HG03135 (cell line): ENCODE data around the gene TMEM271.

ENCODE experiments used
- ATAC-seq: cut with Tn5 transposase; IDR thresholded peaks from one replicate; pipeline ENCODE4 v1.9.1; 2021; ENCODE audit warnings: mild to moderate bottlenecking, moderate library complexity; ENCODE audit not compliant: unreplicated experiment

The TMEM271 gene

DNA sequence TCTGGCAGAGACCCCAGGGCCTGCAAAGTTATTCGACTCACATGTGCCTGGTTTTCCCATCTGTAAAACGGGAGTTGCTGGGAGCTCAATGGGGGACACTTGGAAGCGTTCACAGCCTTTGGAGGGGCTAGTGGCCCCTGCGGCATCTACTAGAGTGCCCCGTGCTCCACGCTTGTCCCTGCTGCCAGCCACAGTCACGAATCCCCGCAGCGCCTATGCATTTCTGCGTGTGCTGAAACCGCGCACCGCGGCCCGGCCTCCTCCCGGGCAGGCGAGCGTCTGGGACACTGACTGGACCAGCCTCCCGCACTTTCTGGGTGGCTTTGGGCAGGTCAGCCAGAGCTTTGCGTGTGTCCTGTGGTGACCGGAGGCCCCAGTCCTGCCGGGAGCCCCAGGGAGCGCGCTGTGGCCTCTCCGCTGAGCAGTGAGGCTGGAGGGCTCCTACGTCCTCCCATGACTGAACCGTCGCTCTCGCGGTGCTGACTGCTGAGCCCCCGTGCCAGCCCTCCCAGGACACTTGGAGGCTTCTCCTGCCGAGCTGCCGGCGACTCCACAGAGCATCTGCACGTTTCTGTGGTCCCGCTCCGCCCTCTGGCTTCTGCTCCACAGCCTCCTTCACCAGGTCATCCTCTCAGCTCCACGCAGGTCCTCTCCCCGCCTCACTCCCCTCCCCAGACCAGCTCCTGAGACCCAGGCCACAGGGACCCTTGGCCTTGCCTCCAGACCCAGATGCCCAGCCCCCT lies 40.7 kb downstream of the TMEM271 start:
- ATAC-seq, result no peak

DNA sequence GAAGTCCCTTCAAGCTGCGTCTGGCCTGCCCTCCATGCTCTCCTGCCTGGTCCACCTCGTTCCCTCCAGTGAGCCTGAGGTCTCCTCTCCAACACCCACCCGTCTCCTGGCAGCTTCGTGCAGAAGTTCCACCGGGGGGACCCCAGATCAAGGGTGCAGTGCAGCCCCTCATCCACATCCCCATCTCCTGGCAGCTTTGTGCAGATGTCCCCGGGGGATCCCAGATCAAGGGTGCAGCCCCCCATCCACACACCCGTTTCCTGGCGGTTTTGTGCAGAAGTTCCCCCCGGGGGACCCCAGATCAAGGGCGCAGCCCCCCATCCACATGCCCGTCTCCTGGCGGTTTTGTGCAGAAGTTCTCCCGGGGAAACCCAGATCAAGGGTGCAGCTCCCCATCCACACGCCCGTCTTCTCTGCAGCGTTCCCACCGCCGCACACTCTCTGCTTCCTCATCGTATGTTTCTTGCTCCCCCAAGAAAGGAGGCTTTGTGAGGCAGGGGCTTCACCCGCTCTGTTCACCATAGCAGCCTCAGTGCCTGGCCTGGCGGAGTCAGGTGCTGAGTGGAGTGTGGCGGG lies 41.4 kb downstream of the TMEM271 start:
- ATAC-seq, result no peak

DNA sequence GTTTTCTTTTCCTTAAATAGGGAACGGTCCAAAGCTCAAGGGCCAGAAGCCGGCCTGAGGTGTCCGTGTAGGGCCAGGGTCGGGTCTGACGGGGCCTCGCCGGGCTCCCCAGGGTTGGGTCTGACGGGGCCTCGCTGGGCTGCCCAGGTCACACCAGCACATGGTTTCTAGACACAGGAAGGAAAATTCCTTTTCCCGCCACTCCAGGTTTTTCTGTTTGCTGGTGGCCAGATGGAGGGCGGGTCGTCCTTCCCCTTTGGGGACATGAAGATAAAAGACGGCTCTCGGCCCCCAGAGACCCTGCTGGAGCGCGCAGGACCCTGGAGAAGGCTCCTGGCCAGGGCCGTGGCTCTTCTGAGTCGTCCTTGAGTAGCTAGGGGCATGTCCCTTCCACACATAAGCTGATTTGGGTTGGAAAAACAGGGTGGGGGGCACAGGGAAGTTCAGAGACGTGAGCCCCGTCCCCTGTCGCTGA lies 42.0 kb downstream of the TMEM271 start:
- no peak for ATAC-seq

DNA sequence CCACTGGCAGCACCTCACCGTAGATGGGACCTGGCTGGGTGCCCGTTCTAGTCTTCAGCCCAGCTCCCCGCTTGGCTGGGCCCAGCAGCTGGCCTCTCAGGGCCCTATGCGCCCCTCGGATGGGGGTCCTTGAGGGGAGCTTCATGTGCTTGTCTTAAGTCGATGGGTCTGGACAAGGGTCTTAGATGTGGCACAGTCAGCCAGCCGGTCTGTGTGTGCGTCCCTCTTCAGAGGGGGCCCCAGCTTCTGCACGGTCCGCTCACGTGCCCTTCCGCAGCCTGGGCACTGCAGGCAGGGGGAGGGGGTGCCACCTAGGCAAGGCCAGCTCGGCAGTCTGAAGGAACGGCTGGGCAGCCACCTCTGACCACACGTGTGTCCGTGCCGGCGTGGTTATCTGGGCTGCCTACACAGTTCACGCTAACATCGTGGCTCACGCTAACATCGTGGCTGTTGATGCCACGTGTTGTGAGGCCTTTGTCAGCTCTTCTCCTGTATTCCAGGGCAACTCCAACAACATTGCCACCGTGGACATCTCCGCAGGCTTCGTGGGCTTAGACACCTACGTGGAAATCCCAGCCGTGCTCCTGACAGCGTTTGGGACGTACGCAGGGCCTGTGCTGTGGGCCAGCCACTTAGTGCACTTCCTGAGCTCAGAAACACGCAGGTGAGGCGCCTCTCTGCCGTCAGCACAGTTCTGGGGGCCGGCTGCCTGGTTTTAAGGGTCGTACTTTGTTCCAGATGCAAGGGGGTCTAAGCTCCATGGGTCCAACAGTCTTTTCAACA lies 42.6 kb downstream of the TMEM271 start:
- no peak for ATAC-seq

DNA sequence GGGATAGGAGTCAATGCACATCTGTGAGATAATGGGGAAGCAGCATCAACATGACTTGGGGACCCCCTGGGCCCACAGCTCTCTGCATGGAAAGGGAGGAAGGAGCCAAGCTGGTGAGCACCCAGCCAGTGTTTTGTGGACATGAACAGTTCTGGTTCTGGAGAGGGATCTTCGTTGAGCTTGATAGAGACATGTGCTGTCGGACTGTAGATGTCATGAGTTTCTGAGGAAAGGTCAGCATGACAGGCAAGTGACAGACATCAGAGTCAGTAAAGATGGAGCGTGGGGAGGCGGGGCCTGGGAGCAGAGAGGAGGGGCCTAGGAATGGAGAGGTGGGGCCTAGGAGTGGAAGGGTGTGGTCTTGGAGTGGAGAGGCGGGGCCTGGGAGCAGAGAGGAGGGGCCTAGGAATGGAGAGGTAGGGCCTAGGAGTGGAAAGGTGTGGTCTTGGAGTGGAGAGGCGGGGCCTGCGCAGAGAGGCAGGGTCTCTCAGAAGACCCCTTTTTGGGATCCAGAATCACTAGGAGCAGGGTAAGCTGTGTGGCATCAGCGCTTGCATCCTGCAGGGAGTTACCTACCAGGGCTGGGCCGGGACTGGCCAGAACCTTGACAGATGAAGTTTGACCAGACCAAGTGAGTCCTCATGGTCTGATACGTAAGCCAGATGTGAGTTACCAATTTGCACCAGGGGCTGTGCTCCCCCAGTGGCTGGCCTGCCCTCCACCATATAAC lies 43.3 kb downstream of the TMEM271 start:
- ATAC-seq, result no peak

DNA sequence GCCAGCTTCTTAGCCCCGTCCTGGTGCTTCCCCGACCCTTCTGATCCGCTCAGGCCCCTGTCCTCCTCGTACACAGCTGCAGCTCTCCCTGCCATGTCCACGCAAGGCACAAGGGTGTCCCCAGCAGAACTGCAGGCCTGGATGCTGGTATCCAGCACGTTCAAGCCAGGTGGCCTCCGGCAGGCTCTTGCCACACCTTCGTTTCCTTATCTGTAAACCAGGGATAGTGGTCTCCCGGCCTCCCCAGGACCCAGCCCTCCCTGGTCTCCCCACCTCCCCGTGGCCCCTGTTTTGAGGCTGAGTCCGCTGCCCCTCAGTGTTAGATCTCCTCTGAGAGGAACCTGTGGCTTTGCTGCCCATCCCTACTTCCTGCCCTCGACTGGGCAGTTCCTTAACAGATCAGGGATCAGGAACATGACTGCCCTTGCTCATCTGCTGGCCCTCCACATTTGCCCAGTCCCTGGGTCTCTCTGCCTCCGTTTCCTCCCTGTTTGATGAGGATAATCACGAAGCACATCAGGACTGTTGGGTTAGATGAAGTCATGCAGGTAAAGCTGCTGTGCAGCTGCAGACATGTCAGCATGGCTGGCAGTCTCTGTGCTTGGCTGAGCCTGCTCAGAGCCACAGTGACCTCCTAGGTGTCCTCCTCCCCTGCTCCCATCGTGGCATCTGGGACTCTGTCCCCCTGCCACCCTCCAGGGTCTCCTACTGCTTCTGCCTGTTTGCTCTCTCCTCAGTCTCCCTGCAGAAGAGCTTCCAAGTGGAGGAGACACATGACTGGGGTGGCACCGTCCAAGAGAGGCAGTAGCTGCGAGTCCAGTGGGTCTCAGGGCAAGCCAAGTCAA lies 44.2 kb downstream of the TMEM271 start:
- no peak for ATAC-seq

DNA sequence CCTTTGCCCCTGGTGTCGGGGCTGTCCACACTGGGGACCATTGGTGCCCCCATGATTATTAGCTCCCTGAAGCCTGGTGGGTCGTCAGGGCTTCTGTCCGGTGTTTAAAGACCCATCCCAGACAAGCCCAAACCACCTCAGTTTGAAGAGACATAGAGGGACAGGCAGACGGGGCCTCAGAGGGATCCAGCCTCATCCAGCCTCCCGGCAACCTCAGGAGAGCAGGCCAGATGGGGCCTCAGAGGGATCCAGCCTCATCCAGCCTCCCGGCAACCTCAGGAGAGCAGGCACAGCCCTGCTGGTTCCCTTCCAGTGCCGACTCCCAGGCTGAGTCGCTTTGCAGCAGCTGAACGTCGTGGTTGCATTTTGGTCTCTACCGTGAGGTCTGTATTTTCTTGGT lies 45.0 kb downstream of the TMEM271 start:
- no peak for ATAC-seq

DNA sequence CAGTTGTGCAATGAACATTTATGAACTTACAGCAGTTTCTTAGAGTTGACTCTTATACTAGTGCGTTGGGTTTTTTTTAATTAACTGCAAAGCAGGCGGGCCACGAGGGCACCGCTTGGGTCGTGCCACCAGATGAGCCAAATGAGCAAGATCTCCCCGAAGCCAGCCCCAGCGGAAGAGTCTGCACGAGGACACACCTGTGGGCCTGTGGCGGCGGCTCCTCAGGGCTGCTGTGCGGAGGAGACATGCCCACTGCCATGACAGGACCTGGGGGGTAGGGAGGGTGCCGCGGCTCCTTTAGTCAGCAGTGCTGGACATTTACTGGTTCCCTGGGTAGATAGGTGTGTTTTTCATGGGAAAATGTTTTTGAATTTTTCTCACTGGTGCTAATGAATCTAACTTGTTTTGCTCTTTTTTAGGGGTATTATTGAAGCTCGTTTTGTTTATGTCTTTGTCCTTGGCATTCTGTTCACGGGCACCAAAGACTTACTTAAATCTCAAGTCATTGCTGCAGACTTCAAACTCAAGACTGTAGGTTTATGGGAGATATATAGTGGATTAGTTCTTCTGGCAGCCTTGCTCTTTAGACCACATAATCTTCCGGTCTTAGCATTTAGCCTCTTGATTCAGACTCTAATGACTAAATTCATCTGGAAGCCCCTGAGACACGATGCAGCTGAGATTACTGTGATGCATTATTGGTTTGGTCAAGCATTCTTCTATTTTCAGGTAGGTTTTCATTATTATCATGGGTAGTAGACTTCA lies 45.9 kb downstream of the TMEM271 start:
- ATAC-seq, result no peak

DNA sequence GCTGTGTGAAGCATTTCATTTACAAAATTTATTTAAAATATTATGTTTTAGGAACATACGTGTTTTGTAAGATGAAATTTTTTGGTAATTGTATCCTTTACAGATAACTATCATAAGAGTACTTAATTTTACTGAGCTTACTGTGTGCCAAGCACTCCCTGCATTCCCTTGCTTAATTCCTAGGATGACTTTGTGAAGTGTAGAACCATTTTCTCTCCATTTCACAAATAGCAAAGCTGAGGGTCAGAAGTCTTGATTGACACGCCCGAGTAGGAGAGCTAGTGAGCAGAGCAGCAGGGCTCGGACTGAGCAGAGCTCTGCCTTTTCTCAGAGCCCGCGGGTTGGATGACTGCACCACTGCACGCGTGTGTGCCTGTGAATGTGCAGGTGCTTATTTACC lies 46.5 kb downstream of the TMEM271 start:
- no peak for ATAC-seq

DNA sequence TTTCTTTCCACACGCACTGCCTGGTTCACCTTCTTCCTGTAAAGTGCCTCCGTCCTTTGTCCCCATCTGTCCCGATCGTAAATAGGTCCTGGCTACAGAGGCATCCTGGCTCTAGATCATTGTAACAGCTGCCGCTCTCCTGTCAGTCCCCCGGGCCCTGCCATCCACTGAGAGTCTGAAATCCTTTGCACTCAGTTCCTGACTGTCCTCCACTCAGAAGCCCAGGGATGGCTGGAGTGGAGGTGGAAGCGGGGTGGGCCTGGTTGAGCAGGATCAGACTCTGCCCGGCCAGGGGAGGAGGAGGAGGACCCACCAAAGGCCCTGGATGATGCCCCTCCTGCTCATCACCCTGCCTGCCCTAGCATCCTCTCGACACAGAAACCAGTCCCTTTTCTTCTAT lies 47.3 kb downstream of the TMEM271 start:
- no peak for ATAC-seq

DNA sequence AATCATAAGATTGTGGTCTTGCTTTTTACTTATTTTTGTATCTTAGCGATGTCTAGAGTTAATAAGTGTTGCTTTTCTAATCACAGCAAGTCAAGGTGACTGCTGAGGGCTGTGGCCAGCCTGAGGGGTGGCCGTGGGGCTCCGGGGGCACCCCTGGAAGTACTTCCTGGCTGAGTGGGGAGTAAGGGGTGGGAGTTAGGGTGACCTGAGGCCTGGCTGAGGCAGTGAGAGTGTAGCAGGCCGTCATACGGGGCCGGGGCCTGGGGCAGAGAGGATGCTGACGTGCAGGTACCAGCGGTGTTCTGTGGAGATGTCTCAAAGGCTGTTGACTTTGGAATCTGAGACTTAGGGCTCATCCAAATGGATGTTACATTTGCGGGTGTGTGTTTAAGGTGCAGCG lies 47.8 kb downstream of the TMEM271 start:
- no peak for ATAC-seq

DNA sequence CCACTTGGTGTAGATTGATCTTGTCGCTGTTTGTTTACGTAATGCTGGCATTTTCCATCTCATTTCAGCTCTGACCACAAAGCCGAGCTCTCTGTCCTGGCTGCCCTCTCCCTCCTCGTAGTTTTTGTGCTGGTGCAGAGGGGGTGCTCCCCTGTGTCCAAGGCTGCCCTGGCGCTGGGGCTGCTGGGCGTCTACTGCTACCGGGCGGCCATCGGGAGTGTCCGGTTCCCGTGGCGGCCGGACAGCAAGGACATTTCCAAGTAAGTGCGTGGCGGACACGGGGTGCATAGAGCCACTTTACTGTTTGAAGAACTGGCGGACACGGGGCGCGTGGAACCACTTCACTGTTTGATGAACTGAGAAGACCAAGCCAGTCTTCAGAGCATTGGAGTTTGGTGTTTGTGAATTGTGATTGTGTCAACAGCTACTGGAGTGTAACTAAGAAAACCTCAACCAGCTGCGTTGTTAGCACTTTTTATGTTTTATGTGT lies 49.1 kb downstream of the TMEM271 start:
- ATAC-seq, result no peak

DNA sequence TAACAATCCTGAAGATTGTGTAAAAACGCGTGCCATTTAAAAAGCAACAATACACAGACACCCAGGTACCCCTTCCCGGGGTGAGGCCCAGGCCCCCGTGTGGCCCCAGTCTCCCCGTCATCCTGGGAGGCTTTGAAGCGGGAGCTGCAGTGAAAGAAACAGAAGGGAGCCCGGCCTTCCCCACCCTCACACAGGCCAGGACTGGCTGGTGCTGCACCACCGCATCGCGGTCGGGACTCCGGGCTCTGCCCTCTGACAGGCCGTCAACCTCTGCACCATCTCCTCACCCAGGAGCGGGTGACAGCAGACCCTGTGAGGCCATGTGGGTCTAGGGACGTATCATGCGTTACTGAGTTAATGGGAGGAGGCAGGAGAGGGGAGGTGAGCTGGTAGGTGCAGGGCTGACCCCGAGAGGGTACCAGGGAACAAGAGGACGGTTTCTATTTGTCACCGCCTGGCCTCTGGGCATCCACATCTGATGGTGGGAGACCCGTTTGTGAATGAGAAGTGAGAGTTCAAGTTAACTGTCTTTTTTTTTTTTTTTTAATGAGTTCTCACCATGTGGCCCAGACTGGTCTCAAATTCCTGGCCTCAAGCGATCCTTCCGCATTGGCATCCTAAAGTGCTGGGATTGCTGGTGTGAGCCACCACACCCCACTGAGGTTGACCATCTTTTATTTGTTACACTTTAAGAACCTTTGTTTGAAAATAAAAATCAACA lies 49.7 kb downstream of the TMEM271 start:
- ATAC-seq, result no peak

DNA sequence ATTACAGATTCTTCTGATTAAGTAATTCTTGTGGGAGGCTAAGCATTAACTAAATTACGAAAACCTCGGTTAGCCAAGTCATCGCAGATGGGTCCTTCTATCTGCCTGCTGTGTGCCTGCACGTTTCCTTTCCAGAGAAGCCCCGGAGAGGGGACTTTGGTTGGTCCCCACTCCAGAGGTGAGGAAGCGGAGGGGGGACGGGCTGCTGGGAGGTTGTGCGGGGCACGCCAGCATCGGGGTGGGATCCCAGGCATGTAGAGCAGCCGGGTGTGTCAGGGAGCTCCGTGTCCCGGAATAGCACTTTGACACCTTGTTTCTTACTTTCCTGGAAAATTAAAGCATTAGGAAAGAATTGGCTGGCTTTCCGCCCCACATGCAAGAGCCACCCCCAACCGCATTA lies 50.4 kb downstream of the TMEM271 start:
- ATAC-seq, result no peak

DNA sequence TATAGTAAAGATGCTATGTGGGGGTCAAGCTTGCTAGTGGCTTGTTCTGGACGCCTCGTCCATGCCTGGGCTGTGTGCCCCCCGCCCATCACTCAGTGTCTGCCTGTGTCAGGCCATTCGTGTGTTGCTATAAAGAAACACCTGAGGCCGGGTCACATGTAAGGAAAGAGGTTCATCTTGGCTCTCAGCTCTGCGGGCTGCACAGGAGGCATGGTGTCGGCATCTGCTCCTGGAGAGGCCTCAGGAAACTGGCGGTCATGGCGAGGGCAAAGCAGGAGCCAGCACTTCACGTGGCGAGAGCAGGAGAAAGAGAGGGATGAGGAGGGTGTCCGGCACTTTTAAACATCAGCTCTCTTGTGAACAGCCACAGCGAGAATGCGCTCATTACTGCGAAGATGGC lies 51.9 kb downstream of the TMEM271 start:
- ATAC-seq, result no peak
